Nephron progenitor cell (in vitro differentiated cells): Measurements from ENCODE around the gene BCL6B.

Source experiments
- DNase-seq: peaks from one replicate; pipeline ENCODE4 v3.0.0; 2021
- H3K27ac Mint-ChIP-seq: 2 replicates; pipeline ENCODE4 v1.8.0; 2021; ENCODE audit warnings: mild to moderate bottlenecking, moderate library complexity, mixed read lengths
- H3K27me3 Mint-ChIP-seq: 2 replicates; pipeline ENCODE4 v1.8.0; 2021; ENCODE audit warnings: mild to moderate bottlenecking, low read depth, mixed read lengths; ENCODE audit not compliant: poor library complexity
- H3K36me3 Mint-ChIP-seq: 2 replicates; pipeline ENCODE4 v1.8.0; 2021; ENCODE audit warnings: low read depth, mixed read lengths
- H3K4me1 Mint-ChIP-seq: 2 replicates; pipeline ENCODE4 v1.8.0; 2021; ENCODE audit warnings: mixed read lengths
- H3K4me3 Mint-ChIP-seq: 2 replicates; pipeline ENCODE4 v1.8.0; 2021; ENCODE audit warnings: mild to moderate bottlenecking, moderate library complexity, mixed read lengths
- H3K9me3 Mint-ChIP-seq: 2 replicates; pipeline ENCODE4 v1.8.0; 2021; ENCODE audit warnings: mild to moderate bottlenecking, moderate library complexity, mixed read lengths
- TF ChIP-seq, protein P1 (sequence below): fragments of 200-600 bp; sonication (generic); IDR thresholded peaks from 2 replicates; pipeline ENCODE4 v1.5.0; 2021; ENCODE audit warnings: antibody characterized with exemption

The BCL6B gene

DNA sequence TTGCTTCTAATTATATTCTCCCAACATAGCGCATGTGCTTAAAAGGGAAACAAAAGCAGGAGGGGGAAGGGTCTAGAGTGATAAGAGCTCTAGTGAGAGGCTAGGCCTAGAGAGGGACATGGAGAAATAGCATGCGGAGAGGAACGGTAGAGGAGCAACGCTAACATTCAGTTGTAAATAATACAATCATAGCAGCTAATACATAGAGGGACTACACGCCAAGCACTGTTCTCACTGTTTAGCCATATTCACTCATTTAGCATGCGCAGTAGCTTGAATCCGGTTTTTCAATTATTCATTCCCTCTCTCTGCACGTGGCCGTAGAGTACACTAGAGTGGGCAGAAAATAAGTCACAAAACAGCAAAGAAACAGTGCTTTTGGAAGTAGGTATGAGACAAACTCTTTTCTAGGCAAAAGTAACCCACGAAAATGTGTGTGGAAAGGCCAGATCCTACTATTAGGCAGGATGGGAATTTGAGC is 28.7 kb upstream of the BCL6B start:
- no peak for DNase-seq
- no peak overlapping the region for H3K27ac Mint-ChIP-seq
- H3K9me3 Mint-ChIP-seq, result no peaks in the 10 kb centered on the region
- H3K4me1 Mint-ChIP-seq, result peaks cover 12% of the 10 kb centered on the region
- peaks cover 28% of the 10 kb centered on the region for H3K36me3 Mint-ChIP-seq
- TF ChIP-seq, protein P1, sequence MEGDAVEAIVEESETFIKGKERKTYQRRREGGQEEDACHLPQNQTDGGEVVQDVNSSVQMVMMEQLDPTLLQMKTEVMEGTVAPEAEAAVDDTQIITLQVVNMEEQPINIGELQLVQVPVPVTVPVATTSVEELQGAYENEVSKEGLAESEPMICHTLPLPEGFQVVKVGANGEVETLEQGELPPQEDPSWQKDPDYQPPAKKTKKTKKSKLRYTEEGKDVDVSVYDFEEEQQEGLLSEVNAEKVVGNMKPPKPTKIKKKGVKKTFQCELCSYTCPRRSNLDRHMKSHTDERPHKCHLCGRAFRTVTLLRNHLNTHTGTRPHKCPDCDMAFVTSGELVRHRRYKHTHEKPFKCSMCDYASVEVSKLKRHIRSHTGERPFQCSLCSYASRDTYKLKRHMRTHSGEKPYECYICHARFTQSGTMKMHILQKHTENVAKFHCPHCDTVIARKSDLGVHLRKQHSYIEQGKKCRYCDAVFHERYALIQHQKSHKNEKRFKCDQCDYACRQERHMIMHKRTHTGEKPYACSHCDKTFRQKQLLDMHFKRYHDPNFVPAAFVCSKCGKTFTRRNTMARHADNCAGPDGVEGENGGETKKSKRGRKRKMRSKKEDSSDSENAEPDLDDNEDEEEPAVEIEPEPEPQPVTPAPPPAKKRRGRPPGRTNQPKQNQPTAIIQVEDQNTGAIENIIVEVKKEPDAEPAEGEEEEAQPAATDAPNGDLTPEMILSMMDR, result no peak
- H3K4me3 Mint-ChIP-seq, result peak overlapping the region; percentile 67
- peaks cover 20% of the 10 kb centered on the region for H3K27me3 Mint-ChIP-seq

DNA sequence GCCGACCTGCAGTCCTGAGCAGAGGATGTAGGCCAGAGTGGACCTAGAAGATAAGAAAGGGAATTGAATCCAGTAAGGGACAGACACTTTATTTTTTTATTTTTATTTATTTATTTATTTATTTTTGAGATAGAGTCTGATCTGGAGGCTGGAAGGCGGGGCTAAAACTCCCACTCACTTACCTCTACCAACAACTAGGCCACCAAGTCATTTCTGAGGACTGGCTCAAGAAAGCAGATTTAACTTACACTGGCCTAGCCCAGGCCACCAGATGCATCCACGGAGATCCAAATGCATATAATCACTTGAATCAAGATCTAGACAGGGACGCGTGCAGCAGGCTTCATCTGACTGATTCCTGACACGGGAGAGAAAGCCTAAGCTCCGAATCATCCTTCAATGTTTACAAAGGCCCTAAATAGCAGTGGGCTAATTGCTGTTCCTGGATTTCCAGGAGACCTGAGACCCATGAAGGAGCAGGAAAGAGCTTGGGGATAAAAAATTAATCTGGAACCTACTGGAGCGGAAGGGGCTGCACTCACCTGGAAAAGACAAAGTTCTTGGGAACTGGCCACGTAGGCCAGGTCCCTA is 28.1 kb upstream of the BCL6B start:
- H3K27me3 Mint-ChIP-seq, result peaks cover 15% of the 10 kb centered on the region
- H3K9me3 Mint-ChIP-seq, result no peaks in the 10 kb centered on the region
- peaks cover 12% of the 10 kb centered on the region for H3K4me1 Mint-ChIP-seq
- TF ChIP-seq, protein P1, result no peak
- peak overlapping the region; percentile 67 for H3K4me3 Mint-ChIP-seq
- peaks cover 30% of the 10 kb centered on the region for H3K36me3 Mint-ChIP-seq
- no peak overlapping the region for H3K27ac Mint-ChIP-seq
- DNase-seq, result no peak

GRCh38 chr17:6995500-6996255 is 27.2 kb upstream of the BCL6B start, which contains the start of gene ALOX12:
TSS of gene ALOX12 (plus strand) at chr17:6996049. CDS start at chr17:6996118, 69 bp downstream.
- TF ChIP-seq, protein P1, result no peak
- Mint-ChIP-seq H3K4me1 (peaks cover 12% of the 10 kb centered on the region), H3K36me3 (peaks cover 34% of the 10 kb centered on the region), H3K9me3 (no peaks in the 10 kb centered on the region), H3K4me3 (peak within 1 kb of the TSS; percentile 73), H3K27me3 (peaks cover 15% of the 10 kb centered on the region), H3K27ac (no peak within 1 kb of the TSS)
- peak; percentile 64 for DNase-seq

DNA sequence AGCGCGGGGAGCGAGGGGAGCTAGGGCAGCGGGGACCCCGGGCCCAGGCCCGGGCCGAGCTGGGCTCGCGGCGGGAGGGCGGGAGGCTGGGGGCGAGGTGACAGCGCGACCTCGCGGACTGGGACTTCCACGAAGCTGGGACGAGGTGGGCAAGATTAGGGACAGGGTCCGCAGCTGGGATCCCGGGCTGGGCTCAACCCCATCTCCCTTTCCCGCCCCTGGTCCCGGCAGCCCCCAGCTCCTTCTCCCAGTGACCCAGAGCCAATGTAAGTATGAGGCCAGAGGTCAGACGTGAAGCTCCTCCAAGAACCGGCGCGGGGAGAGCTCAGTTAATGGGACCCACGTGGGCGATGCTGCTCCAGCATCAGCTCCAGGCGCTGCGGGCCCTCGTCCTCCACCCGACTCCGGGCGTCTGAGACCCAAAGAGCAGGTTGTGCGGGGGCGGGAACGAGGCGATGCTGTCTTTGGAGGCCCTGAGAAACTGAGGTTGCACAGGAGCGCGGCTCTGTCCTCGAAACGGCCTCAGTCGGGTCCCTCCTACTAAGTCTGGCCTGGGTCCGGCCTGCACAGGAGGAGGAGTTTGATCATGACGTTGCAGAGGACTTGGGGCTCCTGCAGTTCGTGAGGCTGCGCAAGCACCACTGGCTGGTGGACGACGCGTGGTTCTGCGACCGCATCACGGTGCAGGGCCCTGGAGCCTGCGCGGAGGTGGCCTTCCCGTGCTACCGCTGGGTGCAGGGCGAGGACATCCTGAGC is 26.4 kb upstream of the BCL6B start:
- TF ChIP-seq, protein P1, result no peak

GRCh38 chr17:6997171-6997570 is 25.7 kb upstream of the BCL6B start:
- Mint-ChIP-seq H3K4me1 (peaks cover 12% of the 10 kb centered on the region), H3K4me3 (no peak overlapping the region), H3K36me3 (peaks cover 45% of the 10 kb centered on the region), H3K27ac (no peak overlapping the region), H3K27me3 (peaks cover 15% of the 10 kb centered on the region), H3K9me3 (no peaks in the 10 kb centered on the region)
- no peak for DNase-seq
- TF ChIP-seq, protein P1, result no peak

More for the DNA sequence above, 26.4 kb upstream of the BCL6B start:
- H3K27ac Mint-ChIP-seq, result no peak overlapping the region
- no peaks in the 10 kb centered on the region for H3K9me3 Mint-ChIP-seq
- peaks cover 38% of the 10 kb centered on the region for H3K36me3 Mint-ChIP-seq
- H3K4me1 Mint-ChIP-seq, result peaks cover 12% of the 10 kb centered on the region
- H3K4me3 Mint-ChIP-seq, result no peak overlapping the region
- H3K27me3 Mint-ChIP-seq, result peaks cover 15% of the 10 kb centered on the region
- no peak for DNase-seq
